ENCODE measurements around the gene PDZD7. TPM values are rescaled to one million over a fixed set of nuclear protein-coding genes. Genes with fewer than 3 reads are reported as not detected.
A peak's percentile ranks its signal among the peaks of the same experiment; 100 is the strongest.

PDZD7 gene
- total RNA-seq, 1 donor from 2014 or later, result 0.26 TPM

DNA sequence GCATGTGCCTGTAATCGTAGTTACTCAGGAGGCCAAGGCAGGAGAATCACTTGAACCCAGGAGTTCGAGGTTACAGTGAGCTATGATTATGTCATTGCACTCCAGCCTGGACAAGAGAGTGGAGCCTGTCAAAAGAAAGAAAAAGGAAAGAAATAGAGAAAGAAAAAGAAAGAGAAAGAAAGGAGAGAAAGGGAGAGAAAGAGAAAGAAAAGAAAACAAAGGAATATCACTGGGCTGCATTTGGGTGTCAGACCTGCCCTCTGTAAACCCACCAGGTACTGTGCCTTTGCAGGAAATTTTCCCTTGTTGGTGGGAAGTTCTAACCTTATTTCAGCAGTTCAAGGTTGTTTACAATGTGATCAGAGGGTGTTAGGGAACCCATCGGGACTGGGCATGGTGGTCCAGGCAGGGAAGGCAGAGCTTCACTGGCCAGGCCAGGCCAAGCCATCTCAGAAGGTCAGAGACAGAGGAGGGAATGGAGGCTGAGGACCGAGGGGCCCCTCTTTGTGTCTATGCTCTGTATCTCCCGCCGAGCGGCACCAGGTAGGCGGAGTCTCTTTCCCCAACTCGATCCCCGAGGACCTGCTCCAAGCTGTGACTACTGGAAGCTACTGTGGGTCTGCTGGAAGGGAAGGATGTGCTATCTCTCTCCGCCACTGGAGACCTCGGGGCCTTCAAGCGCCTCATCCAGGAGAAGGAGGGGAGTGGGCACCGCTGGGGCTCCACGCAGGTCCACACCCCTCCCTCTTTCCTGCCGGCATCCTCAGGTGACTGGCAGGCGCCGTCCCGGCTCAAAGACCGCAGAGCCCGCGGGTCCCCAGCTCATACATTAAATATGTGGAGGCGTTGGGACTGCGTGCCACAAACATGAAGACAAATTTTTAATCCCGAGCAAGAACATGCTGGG lies 15.7 kb upstream of the PDZD7 start:
- Histone ChIP-seq H3K4me3 (ENCODE audit: low read depth, low read length) (no peak overlapping the region), H3K27me3 (ENCODE audit: control insufficient read depth, insufficient read depth, low read length) (peaks cover 17% of the 10 kb centered on the region), H3K36me3 (ENCODE audit: control insufficient read depth, insufficient read depth, low read length) (no peaks in the 10 kb centered on the region)
- DNase-seq (ENCODE audit: low read depth) (no peak), FAIRE-seq (no peak)
- TF ChIP-seq, protein P1, sequence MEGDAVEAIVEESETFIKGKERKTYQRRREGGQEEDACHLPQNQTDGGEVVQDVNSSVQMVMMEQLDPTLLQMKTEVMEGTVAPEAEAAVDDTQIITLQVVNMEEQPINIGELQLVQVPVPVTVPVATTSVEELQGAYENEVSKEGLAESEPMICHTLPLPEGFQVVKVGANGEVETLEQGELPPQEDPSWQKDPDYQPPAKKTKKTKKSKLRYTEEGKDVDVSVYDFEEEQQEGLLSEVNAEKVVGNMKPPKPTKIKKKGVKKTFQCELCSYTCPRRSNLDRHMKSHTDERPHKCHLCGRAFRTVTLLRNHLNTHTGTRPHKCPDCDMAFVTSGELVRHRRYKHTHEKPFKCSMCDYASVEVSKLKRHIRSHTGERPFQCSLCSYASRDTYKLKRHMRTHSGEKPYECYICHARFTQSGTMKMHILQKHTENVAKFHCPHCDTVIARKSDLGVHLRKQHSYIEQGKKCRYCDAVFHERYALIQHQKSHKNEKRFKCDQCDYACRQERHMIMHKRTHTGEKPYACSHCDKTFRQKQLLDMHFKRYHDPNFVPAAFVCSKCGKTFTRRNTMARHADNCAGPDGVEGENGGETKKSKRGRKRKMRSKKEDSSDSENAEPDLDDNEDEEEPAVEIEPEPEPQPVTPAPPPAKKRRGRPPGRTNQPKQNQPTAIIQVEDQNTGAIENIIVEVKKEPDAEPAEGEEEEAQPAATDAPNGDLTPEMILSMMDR (IDR thresholded peaks at IDR 0.05; ENCODE audit: insufficient read depth, low read length, severe bottlenecking), result no peak

DNA sequence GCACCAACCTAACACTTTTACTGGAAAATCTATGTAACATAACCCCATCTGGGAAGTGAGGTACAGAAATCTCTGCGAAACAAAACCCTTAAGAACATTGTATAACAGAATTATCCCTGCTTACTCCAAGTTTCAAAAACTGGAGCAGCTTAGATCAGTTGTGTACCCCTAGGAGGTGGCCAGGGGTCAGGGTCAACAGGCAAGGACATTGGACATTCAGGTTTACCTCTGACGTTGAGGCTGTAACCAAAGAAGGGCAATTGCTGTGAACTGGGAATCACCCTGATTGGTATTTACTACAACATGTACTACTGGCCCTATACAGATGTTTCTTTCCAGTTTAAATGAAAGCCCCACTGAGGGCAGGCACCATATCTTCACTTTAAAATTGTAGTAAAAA lies 13.2 kb upstream of the PDZD7 start:
- DNase-seq (ENCODE audit: low read depth) (no peak), FAIRE-seq (no peak)
- no peak overlapping the region for H3K4me3 ChIP-seq (ENCODE audit: low read depth, low read length)
- TF ChIP-seq, protein P1 (IDR thresholded peaks at IDR 0.05; ENCODE audit: insufficient read depth, low read length, severe bottlenecking), result no peak
- H3K27me3 ChIP-seq (ENCODE audit: control insufficient read depth, insufficient read depth, low read length), result peaks cover 14% of the 10 kb centered on the region
- no peaks in the 10 kb centered on the region for H3K36me3 ChIP-seq (ENCODE audit: control insufficient read depth, insufficient read depth, low read length)

DNA sequence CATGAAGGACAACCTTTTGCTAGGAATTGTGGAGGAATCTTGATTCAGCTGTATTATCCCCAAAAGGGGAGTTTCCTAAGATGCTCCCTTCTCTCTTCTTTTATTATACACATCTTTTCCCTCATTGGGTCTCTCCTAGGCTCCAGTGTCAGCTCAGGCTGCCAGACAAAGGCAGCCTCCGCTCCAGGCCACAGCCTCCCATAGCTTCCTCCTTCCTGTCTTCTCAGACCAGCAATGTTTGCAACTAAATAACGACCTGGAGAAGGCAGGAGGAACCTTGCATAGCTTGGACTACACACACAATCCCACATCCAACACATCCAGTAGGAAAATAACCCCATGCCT lies 12.4 kb upstream of the PDZD7 start:
- FAIRE-seq, result no peak
- Histone ChIP-seq H3K4me3 (ENCODE audit: low read depth, low read length) (peak overlapping the region; percentile 44), H3K36me3 (ENCODE audit: control insufficient read depth, insufficient read depth, low read length) (no peaks in the 10 kb centered on the region), H3K27me3 (ENCODE audit: control insufficient read depth, insufficient read depth, low read length) (peaks cover 9% of the 10 kb centered on the region)
- DNase-seq (ENCODE audit: low read depth), result no peak
- TF ChIP-seq, protein P1 (IDR thresholded peaks at IDR 0.05; ENCODE audit: insufficient read depth, low read length, severe bottlenecking), result no peak

DNA sequence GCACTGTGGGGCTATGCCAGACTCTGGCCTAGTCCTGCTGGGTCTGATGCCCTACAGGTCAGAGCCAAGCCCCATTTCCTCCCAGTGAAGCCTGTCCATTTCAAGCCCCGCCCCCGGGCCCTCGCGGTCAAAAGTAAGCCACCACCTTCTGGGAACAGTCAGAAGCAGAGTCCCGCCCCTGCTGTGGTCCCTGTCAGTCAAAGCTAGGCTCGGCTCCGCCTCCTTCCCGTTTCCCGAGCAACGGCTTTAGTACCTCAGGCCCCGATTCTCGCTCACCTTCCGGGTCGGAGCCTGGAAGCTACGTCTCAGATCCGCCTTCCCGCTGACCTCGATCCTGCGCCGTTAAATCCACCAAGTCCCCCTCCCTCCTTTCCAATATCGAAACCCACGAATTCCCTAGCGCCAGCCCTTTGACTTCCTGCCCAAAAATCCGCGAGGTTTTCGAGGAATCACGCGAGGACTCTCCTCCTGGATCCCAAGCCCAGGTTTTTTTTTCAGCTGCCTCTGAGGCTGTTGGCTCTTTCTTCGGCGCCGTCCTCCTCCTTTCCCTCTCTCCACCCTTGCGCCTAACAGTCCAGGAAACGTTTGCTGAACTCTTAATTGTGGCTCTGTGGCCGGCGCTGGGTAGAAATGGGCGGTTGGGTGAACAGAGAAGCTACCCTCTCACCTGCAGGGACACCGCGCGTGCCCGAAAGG lies 11.9 kb upstream of the PDZD7 start:
- DNase-seq (ENCODE audit: low read depth), result peak; percentile 91
- no peak for FAIRE-seq
- Histone ChIP-seq H3K27me3 (ENCODE audit: control insufficient read depth, insufficient read depth, low read length) (peaks cover 6% of the 10 kb centered on the region), H3K36me3 (ENCODE audit: control insufficient read depth, insufficient read depth, low read length) (no peaks in the 10 kb centered on the region), H3K4me3 (ENCODE audit: low read depth, low read length) (peak overlapping the region; percentile 44)
- TF ChIP-seq, protein P1 (IDR thresholded peaks at IDR 0.05; ENCODE audit: insufficient read depth, low read length, severe bottlenecking), result no peak

DNA sequence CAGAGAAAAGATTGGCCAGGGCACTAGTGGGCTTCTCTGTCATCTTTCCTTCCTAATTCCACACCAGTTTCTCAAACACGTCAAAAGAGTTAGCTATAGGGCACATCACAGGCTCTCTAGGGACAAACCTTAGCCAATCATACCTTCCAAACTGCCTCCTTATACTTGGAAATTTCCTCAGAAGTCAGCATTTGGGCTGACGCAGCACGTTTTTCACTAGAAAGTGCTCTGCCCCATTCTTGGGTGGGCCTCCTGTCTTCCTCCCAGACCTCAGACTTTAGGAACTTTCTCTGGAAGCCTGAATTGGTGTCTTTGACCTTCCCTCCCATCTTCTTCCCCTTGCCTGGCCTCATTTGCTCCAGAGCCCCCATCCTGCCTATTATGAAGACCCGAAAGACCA lies 11.2 kb upstream of the PDZD7 start:
- DNase-seq (ENCODE audit: low read depth) (no peak), FAIRE-seq (no peak)
- H3K4me3 ChIP-seq (ENCODE audit: low read depth, low read length), result no peak overlapping the region
- TF ChIP-seq, protein P1 (IDR thresholded peaks at IDR 0.05; ENCODE audit: insufficient read depth, low read length, severe bottlenecking), result no peak
- H3K27me3 ChIP-seq (ENCODE audit: control insufficient read depth, insufficient read depth, low read length), result peaks cover 2% of the 10 kb centered on the region
- H3K36me3 ChIP-seq (ENCODE audit: control insufficient read depth, insufficient read depth, low read length), result peaks cover 4% of the 10 kb centered on the region
